H1 (cell line): ENCODE data around the gene PDE5A. TPM values are rescaled to one million over a fixed set of nuclear protein-coding genes. Genes with fewer than 3 reads are reported as not detected.

Experiments
- CTCF ChIA-PET: fragments of 300-600 bp; sonication (Branson Sonifier 250); formaldehyde crosslinking; loops from one replicate; lab custom pipeline; 2021; ENCODE audit not compliant: partially characterized antibody; lab: Charles Lee
- POLR2A ChIA-PET: fragments of 300-600 bp; sonication (Branson Sonifier 250); formaldehyde crosslinking; loops from one replicate; lab custom pipeline; 2021; ENCODE audit warnings: inconsistent platforms; ENCODE audit not compliant: partially characterized antibody; lab: Charles Lee
- DNase-seq, 2 experiments: peaks; one replicate each; pipeline versions ENCODE4 v3.0.0 to v3.0.0-alpha.2; 2010 to 2022; ENCODE audit warnings: low spot score in 2 of 2, low read depth in 1 of 2, mixed read lengths in 1 of 2
- FAIRE-seq: peaks from 2 replicates; lab custom pipeline; 2011; peaks lifted over from hg19 to GRCh38; lab: Jason Lieb, UNC
- H2AFZ ChIP-seq: 2 replicates; pipeline ENCODE4 v1.8.1; 2012; ENCODE audit warnings: low read length, inconsistent platforms
- H2AK5ac ChIP-seq: 2 replicates; pipeline ENCODE4 v1.6.1; 2013; ENCODE audit warnings: low read depth, low read length
- H2BK120ac ChIP-seq: replicated peaks from 2 replicates; pipeline ENCODE3; 2013; ENCODE audit warnings: low read depth, low read length, inconsistent platforms
- H2BK12ac ChIP-seq: 2 replicates; pipeline ENCODE4 v1.6.1; 2013; ENCODE audit warnings: low read depth, low read length
- H2BK15ac ChIP-seq: 2 replicates; pipeline ENCODE4 v1.6.1; 2013; ENCODE audit warnings: low read length
- H2BK20ac ChIP-seq: 2 replicates; pipeline ENCODE4 v1.6.1; 2013; ENCODE audit warnings: low read length
- H2BK5ac ChIP-seq: 2 replicates; pipeline ENCODE4 v1.6.1; 2013; ENCODE audit warnings: low read depth, low read length
- H3K14ac ChIP-seq: 2 replicates; pipeline ENCODE4 v1.6.1; 2013; ENCODE audit warnings: inconsistent platforms; ENCODE audit not compliant: insufficient read length
- H3K18ac ChIP-seq: 2 replicates; pipeline ENCODE4 v1.6.1; 2013; ENCODE audit warnings: low read length; ENCODE audit errors: extremely low read depth
- H3K23ac ChIP-seq: 2 replicates; pipeline ENCODE4 v1.6.1; 2013; ENCODE audit warnings: inconsistent platforms; ENCODE audit not compliant: insufficient read length
- H3K23me2 ChIP-seq: 2 replicates; pipeline ENCODE4 v1.6.1; 2013; ENCODE audit warnings: low read depth, low read length
- H3K27ac ChIP-seq: 2 replicates; pipeline ENCODE4 v1.6.1; 2011; ENCODE audit warnings: low read depth, low read length, inconsistent platforms
- H3K27me3 ChIP-seq, 4 experiments: replicated peaks in 1 of 4; 1 replicate in 1 of 4; 2 replicates in 3 of 4; pipeline versions ENCODE4 v1.6.1 to v1.8.1; 2011 to 2013; ENCODE audit warnings: low read length in 3 of 4, mild to moderate bottlenecking in 3 of 4, inconsistent platforms in 2 of 4, mixed read lengths in 2 of 4, moderate library complexity in 1 of 4; ENCODE audit not compliant: control insufficient read depth in 3 of 4, insufficient read depth in 3 of 4; ENCODE audit errors: extremely low read depth in 1 of 4
- H3K36me3 ChIP-seq, 4 experiments: 2 replicates each; pipeline versions ENCODE4 v1.6.1 to v1.8.1; 2011 to 2013; ENCODE audit warnings: mild to moderate bottlenecking in 4 of 4, low read length in 3 of 4, moderate library complexity in 2 of 4, control low read depth in 1 of 4, inconsistent platforms in 1 of 4; ENCODE audit not compliant: insufficient read depth in 4 of 4, control insufficient read depth in 2 of 4
- H3K4ac ChIP-seq: replicated peaks from 2 replicates; pipeline ENCODE3; 2013; ENCODE audit warnings: low read length, low read depth, mixed read lengths, inconsistent platforms; ENCODE audit not compliant: insufficient read length
- H3K4me1 ChIP-seq, 4 experiments: replicated peaks in 1 of 4; 1 replicate in 1 of 4; 2 replicates in 3 of 4; pipeline versions ENCODE4 v1.6.1 to v1.8.1; 2011 to 2013; ENCODE audit warnings: low read length in 3 of 4, inconsistent platforms in 2 of 4, mixed read lengths in 1 of 4; ENCODE audit not compliant: insufficient read depth in 4 of 4, control insufficient read depth in 3 of 4
- H3K4me2 ChIP-seq, 2 experiments: 2 replicates each; pipeline versions ENCODE4 v1.6.1 to v1.8.1; 2011 to 2013; ENCODE audit warnings: low read depth in 2 of 2, low read length in 2 of 2, control low read depth in 1 of 2, inconsistent platforms in 1 of 2, mild to moderate bottlenecking in 1 of 2; ENCODE audit not compliant: insufficient read depth in 1 of 2
- H3K4me3 ChIP-seq, 4 experiments: fragments of 200-600, 300-600 bp in 1 of 4; sonication (generic), shearing (Covaris generic), sonication (Bioruptor Twin) in 1 of 4; 2 replicates each; pipeline versions ENCODE4 v1.5.1 to v1.8.1; 2011 to 2016; ENCODE audit warnings: low read length in 4 of 4, low read depth in 3 of 4, control low read depth in 2 of 4, inconsistent platforms in 2 of 4, mild to moderate bottlenecking in 2 of 4, mixed read lengths in 1 of 4, moderate library complexity in 1 of 4; ENCODE audit not compliant: insufficient read depth in 2 of 4; ENCODE audit errors: extremely low read depth in 1 of 4
- H3K56ac ChIP-seq: replicated peaks from 2 replicates; pipeline ENCODE3; 2013; ENCODE audit warnings: low read depth, mild to moderate bottlenecking, mixed read lengths, low read length, inconsistent platforms; ENCODE audit not compliant: insufficient read length
- H3K79me1 ChIP-seq: 2 replicates; pipeline ENCODE4 v1.6.1; 2013; ENCODE audit warnings: low read depth, low read length, control low read depth
- H3K79me2 ChIP-seq, 2 experiments: 2 replicates each; pipeline versions ENCODE4 v1.6.1 to v1.8.1; 2012 to 2013; ENCODE audit warnings: low read length in 2 of 2, mild to moderate bottlenecking in 2 of 2, inconsistent platforms in 1 of 2; ENCODE audit not compliant: insufficient read depth in 2 of 2, control insufficient read depth in 1 of 2
- H3K9ac ChIP-seq, 4 experiments: replicated peaks in 1 of 4; 1 replicate in 1 of 4; 2 replicates in 3 of 4; pipeline versions ENCODE4 v1.6.1 to v1.8.1; 2011 to 2013; ENCODE audit warnings: low read depth in 3 of 4, low read length in 3 of 4, control low read depth in 2 of 4, mild to moderate bottlenecking in 2 of 4, moderate library complexity in 2 of 4, inconsistent platforms in 1 of 4; ENCODE audit errors: extremely low read depth in 1 of 4
- H3K9me3 ChIP-seq, 2 experiments: 2 replicates each; pipeline versions ENCODE4 v1.6.1 to v1.8.1; 2012 to 2013; ENCODE audit warnings: mild to moderate bottlenecking in 2 of 2, moderate library complexity in 2 of 2, control low read depth in 1 of 2, inconsistent platforms in 1 of 2, low read depth in 1 of 2, low read length in 1 of 2, mixed read lengths in 1 of 2; ENCODE audit not compliant: insufficient read depth in 2 of 2
- H4K20me1 ChIP-seq, 2 experiments: replicated peaks in 1 of 2; 2 replicates each; pipeline versions ENCODE3 to v1.8.1; 2011 to 2013; ENCODE audit warnings: inconsistent platforms in 2 of 2, low read length in 2 of 2, mild to moderate bottlenecking in 1 of 2; ENCODE audit not compliant: insufficient read depth in 2 of 2, control insufficient read depth in 1 of 2
- H4K5ac ChIP-seq: 2 replicates; pipeline ENCODE4 v1.6.1; 2013; ENCODE audit warnings: low read length, low read depth, mixed read lengths, inconsistent platforms; ENCODE audit not compliant: insufficient read length
- H4K8ac ChIP-seq: 2 replicates; pipeline ENCODE4 v1.8.0; 2013; ENCODE audit warnings: mild to moderate bottlenecking, moderate library complexity, low read length, inconsistent platforms; ENCODE audit not compliant: insufficient read depth; ENCODE audit errors: extremely low read depth
- H4K91ac ChIP-seq: replicated peaks from 2 replicates; pipeline ENCODE3; 2013; ENCODE audit warnings: low read length, mixed read lengths, inconsistent platforms; ENCODE audit not compliant: insufficient read length
- CEBPB ChIP-seq: IDR thresholded peaks from 2 replicates; pipeline ENCODE4 v1.6.1; 2012; ENCODE audit warnings: low read depth, low read length
- RXRA ChIP-seq: IDR thresholded peaks from 2 replicates; pipeline ENCODE4 v1.6.1; 2011; ENCODE audit warnings: low read depth, mild to moderate bottlenecking, low read length, moderate library complexity; ENCODE audit not compliant: insufficient read depth
- SIX5 ChIP-seq: IDR thresholded peaks from 2 replicates; pipeline ENCODE4 v1.6.1; 2011; ENCODE audit warnings: mild to moderate bottlenecking, low read depth, low read length
- WGBS, 2 experiments: shearing (Covaris generic) in 1 of 2; methylation state at CpG; one replicate each; pipeline versions ENCODE4 v1.1.6 to v1.1.7; 2013 to 2015; ENCODE audit warnings: low lambda C conversion rate in 2 of 2, mixed read lengths in 2 of 2, inconsistent platforms in 1 of 2, low coverage in 1 of 2, missing lambda C conversion rate in 1 of 2; ENCODE audit not compliant: insufficient replicate concordance in 2 of 2, insufficient coverage in 1 of 2, insufficient read length in 1 of 2; ENCODE audit errors: extremely low coverage in 1 of 2, missing lambda C conversion rate in 1 of 2; 5-methylcytosine and 5-hydroxymethylcytosine counted together
- polyA plus RNA-seq, 7 experiments: library from polyadenylated mRNA; depleted of rRNA in 3 of 7; stranded (reverse) in 5 of 7; unstranded in 2 of 7; fragments of >200 nt in 5 of 7; fragments of 200-250 nt in 2 of 7; gene quantifications; 1 replicate in 5 of 7; 2 replicates in 1 of 7; 4 replicates in 1 of 7; pipeline versions ENCODE4 v1.2.1 to v1.2.3, GENCODE V29; 2011 to 2013; ENCODE audit warnings: missing spikeins in 2 of 7, mixed read lengths in 2 of 7
- total RNA-seq: library from RNA; stranded (reverse); fragmentation: NEBNext Ultra II Directional; extraction: Animal tissue kit (Norgen Biotek cat#: 25700); gene quantifications from 2 replicates; pipeline ENCODE4 v1.2.1, GENCODE V29; 2021

PDE5A gene
- total and polyA plus RNA-seq, 2 of the 8 experiments (the other 6 are each of a cell fraction or from before 2014, with no cell fraction given), result 5.6 to 32.4 TPM

DNA sequence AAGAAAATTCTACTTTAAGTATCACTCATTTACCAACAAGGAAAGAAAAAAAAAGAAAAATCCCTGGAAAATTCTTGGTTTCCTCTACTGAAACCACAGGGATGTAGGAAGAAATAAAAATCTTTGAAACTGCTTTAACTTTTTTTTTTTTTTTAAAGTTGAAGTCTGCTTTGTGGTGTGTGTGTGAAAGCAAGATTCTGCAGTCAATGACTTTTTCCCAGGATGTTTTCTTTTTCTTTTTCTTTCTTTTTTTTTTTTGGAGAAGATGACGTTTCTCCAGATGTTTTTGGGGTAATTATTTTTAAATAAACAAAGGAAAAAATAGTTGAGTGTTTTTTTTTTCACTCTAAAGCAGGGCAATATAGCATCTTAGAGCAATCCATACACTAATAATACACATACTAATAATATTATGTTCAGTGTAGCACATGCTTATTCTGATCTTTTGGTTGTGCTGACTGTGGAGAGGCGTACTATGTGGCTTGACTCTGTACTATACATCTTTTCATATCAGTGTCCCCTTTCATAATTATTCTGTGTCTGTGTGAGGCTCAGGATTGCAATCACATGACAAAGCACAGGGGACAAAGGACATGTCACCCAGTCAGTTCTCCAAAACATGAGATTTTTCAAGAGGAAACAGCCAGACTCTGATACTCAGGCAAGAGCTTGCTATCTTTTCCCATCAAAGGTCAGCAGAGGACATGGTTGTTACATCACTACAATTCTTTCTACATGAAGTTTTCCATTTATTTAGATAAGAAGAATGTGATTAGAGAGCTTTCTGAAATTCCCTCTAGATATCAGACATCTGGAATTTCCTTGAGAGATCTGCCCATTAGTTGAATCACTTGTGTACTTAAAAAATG lies 111.0 kb downstream of the PDE5A start:
- H3K56ac ChIP-seq, result no peak overlapping the region
- H3K4ac ChIP-seq, result no peak overlapping the region
- WGBS, 2 experiments, result 82% methylated on average over 2 of the region's 2 CpGs; no CpG with 5 or more reads in 1 of the 2 experiments
- H3K4me2 ChIP-seq, result no peak overlapping the region
- H2BK20ac ChIP-seq, result no peak overlapping the region
- ChIA-PET CTCF (no interaction called here), POLR2A (no interaction called here)
- H3K27ac ChIP-seq, result no peak overlapping the region
- no peaks in the 10 kb centered on the region for H3K9me3 ChIP-seq
- H2AFZ ChIP-seq, result no peak overlapping the region
- no peak overlapping the region for H4K8ac ChIP-seq
- H3K36me3 ChIP-seq, result peaks cover 0 to 41% (median 7%) of the 10 kb centered on the region in 4 experiments; a peak in 4 of 8 replicates
- peaks cover 0 to 3% (median 0%) of the 10 kb centered on the region in 4 experiments; a peak in 2 of 7 replicates for H3K4me1 ChIP-seq
- H2BK5ac ChIP-seq, result no peak overlapping the region
- H3K79me1 ChIP-seq, result no peaks in the 10 kb centered on the region
- no peak overlapping the region for H4K91ac ChIP-seq
- no peak overlapping the region for H3K18ac ChIP-seq
- TF ChIP-seq RXRA (no peak), SIX5 (no peak), CEBPB (no peak)
- no peak overlapping the region for H3K14ac ChIP-seq
- H2BK12ac ChIP-seq, result no peak overlapping the region
- no peaks in the 10 kb centered on the region; the same call in 1 of the 2 replicates for H3K23me2 ChIP-seq
- no peak overlapping the region for H2BK15ac ChIP-seq
- H4K5ac ChIP-seq, result no peak overlapping the region
- FAIRE-seq, result no peak
- H3K23ac ChIP-seq, result no peak overlapping the region
- peaks cover 0 to 1% (median 0%) of the 10 kb centered on the region in 4 experiments; a peak in 1 of 7 replicates for H3K27me3 ChIP-seq
- no peak overlapping the region for H3K9ac ChIP-seq
- H2AK5ac ChIP-seq, result no peak overlapping the region
- no peak overlapping the region for H3K4me3 ChIP-seq
- no peaks in the 10 kb centered on the region for H3K79me2 ChIP-seq
- DNase-seq, result no peak
- H4K20me1 ChIP-seq, result peaks cover 0 to 4% of the 10 kb centered on the region in 2 experiments
- H2BK120ac ChIP-seq, result no peak overlapping the region
